ENCODE measurements around the gene ALDH1A1. TPM values are rescaled to one million over a fixed set of nuclear protein-coding genes. Genes with fewer than 3 reads are reported as not detected.

Gene ALDH1A1
- total RNA-seq (2022; extraction: Qiagen RNA extraction; ENCODE audit: low read depth) = 4,215 to 5,771 TPM (median 5,434 TPM) in 5 replicates

DNA sequence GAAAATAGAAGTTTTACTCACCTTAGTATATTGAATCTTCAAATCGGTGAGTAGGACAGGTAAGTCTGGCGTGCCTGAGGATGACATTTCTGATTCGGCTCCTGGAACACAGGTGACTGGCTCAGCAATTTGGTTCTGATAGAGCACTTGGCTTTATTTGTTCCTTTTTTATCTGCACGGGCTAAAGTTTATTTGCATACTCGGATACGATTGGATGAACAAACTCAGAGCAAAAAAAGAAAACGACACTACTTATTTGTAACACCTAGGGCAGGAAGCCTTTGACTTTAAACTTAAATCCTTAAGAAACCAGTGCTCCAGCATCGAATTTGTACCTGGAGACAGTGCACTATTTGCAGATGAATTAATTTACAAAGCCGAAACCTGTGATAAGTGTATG, at the start of gene ALDH1A1:
Gene ALDH1A1 (minus strand): TSS at position 140 of the 400 bp plus-strand sequence. CDS start 53 bp downstream, at position 87.

Other genes starting within 250 kb of the ALDH1A1 start
- 1,021 to 1,249 TPM (median 1,192 TPM) in 5 replicates for gene ANXA1, start 198.8 kb upstream of the ALDH1A1 start, total RNA-seq (2022; extraction: Qiagen RNA extraction; ENCODE audit: low read depth)